Measurements from ENCODE around the gene SNHG17.

DNA sequence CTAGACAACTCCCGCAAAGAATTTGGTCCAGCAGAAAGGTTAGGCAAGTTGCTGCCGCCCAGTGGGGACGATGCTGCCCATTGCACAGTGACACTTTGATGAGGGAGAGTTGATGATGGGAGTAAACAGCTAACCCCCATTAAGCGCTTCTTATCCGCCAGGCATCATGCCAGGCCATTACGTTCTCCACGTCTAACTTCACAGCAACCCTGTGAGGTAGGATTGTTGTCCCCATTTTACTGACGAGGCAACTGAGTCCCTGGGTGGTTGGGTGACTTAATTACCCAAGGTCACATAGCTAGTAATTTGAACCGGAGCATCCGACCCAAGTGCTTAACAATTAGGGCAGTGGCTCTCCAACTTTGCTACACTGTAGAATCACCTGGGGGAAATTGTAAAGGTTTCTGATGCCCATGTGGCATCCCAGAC lies 38.3 kb upstream of the SNHG17 start:
- TF ChIP-seq RCOR1 (IDR thresholded peaks at IDR 0.05; ENCODE audit: low read depth, low read length) (no peak), RAD21 (conservative IDR thresholded peaks at IDR 0.05 in 1 of 2, IDR thresholded peaks at IDR 0.05 in 1 of 2) (no peak), POLR2A (IDR thresholded peaks at IDR 0.05; ENCODE audit: low read length) (no peak), MYC (IDR thresholded peaks at IDR 0.05; ENCODE audit: borderline replicate concordance, low read length) (no peak), REST (IDR thresholded peaks at IDR 0.05) (no peak), ZFP36 (IDR thresholded peaks at IDR 0.05; ENCODE audit: borderline replicate concordance, partially characterized antibody) (no peak)
- TF ChIP-seq, protein P1, sequence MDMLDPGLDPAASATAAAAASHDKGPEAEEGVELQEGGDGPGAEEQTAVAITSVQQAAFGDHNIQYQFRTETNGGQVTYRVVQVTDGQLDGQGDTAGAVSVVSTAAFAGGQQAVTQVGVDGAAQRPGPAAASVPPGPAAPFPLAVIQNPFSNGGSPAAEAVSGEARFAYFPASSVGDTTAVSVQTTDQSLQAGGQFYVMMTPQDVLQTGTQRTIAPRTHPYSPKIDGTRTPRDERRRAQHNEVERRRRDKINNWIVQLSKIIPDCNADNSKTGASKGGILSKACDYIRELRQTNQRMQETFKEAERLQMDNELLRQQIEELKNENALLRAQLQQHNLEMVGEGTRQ (IDR thresholded peaks at IDR 0.05) = no peak

All from A549 (cell line).